ENCODE results near the gene SLC27A5. TPM values are rescaled to one million over a fixed set of nuclear protein-coding genes. Genes with fewer than 3 reads are reported as not detected.
A peak's percentile ranks its signal among the peaks of the same experiment; 100 is the strongest.

Gene SLC27A5
- total and polyA plus RNA-seq, 2 of the 13 experiments (the other 11 are each of a cell fraction or from before 2014, with no cell fraction given), result 30.3 to 40.2 TPM

- peak; percentile 72; the same call in 1 of the 2 replicates for TF ChIP-seq SKIL (CRISPR knock-in tag; IDR thresholded peaks at IDR 0.05; ENCODE audit: borderline replicate concordance)
- TF ChIP-seq, protein P1, sequence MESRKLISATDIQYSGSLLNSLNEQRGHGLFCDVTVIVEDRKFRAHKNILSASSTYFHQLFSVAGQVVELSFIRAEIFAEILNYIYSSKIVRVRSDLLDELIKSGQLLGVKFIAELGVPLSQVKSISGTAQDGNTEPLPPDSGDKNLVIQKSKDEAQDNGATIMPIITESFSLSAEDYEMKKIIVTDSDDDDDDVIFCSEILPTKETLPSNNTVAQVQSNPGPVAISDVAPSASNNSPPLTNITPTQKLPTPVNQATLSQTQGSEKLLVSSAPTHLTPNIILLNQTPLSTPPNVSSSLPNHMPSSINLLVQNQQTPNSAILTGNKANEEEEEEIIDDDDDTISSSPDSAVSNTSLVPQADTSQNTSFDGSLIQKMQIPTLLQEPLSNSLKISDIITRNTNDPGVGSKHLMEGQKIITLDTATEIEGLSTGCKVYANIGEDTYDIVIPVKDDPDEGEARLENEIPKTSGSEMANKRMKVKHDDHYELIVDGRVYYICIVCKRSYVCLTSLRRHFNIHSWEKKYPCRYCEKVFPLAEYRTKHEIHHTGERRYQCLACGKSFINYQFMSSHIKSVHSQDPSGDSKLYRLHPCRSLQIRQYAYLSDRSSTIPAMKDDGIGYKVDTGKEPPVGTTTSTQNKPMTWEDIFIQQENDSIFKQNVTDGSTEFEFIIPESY (CRISPR knock-in tag; IDR thresholded peaks at IDR 0.05), result no peak
- TF ChIP-seq ZFP82 (CRISPR knock-in tag; IDR thresholded peaks at IDR 0.05; ENCODE audit: borderline replicate concordance), result no peak
- TF ChIP-seq TSC22D2 (CRISPR knock-in tag; IDR thresholded peaks at IDR 0.05; ENCODE audit: borderline replicate concordance), result no peak
- TF ChIP-seq NKX3-1 (CRISPR knock-in tag; IDR thresholded peaks at IDR 0.05), result no peak
- no peak for TF ChIP-seq AKNA (CRISPR knock-in tag; IDR thresholded peaks at IDR 0.05; ENCODE audit: borderline replicate concordance)
- no peak for TF ChIP-seq CHCHD3 (CRISPR knock-in tag; IDR thresholded peaks at IDR 0.05)
- TF ChIP-seq KDM2A (CRISPR knock-in tag; IDR thresholded peaks at IDR 0.05; ENCODE audit: borderline replicate concordance, low read depth), result 0 out of 2 replicates have a peak, but pooled peaks have one; percentile 17
- TF ChIP-seq, protein P2, sequence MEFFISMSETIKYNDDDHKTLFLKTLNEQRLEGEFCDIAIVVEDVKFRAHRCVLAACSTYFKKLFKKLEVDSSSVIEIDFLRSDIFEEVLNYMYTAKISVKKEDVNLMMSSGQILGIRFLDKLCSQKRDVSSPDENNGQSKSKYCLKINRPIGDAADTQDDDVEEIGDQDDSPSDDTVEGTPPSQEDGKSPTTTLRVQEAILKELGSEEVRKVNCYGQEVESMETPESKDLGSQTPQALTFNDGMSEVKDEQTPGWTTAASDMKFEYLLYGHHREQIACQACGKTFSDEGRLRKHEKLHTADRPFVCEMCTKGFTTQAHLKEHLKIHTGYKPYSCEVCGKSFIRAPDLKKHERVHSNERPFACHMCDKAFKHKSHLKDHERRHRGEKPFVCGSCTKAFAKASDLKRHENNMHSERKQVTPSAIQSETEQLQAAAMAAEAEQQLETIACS (CRISPR knock-in tag; IDR thresholded peaks at IDR 0.05), result no peak
- TF ChIP-seq ZNF230 (CRISPR knock-in tag; IDR thresholded peaks at IDR 0.05), result no peak
- no peak for TF ChIP-seq MEF2D (CRISPR knock-in tag; IDR thresholded peaks at IDR 0.05)
These were observed 1.5 kb downstream of the SLC27A5 start (continued) for GRCh38 chr19:58510084-58510862.

Data from HepG2 (cell line).